SU-DHL-6 (cell line): ENCODE data around the gene PELI1.

ENCODE experiments used
- H2AFZ ChIP-seq: fragments of 200-600 bp; sonication (generic); 2 replicates; pipeline ENCODE4 v1.6.1; 2014; ENCODE audit warnings: low read depth, mild to moderate bottlenecking, moderate library complexity, mixed read lengths, antibody characterized with exemption, low read length; ENCODE audit not compliant: severe bottlenecking
- H3F3A ChIP-seq: fragments of 200-600 bp; shearing (Covaris generic); 2 replicates; pipeline ENCODE4 v1.6.0; 2016; ENCODE audit warnings: antibody characterized with exemption, mild to moderate bottlenecking; ENCODE audit not compliant: insufficient read depth
- H3K27ac ChIP-seq: fragments of 200-600 bp; sonication (generic); 2 replicates; pipeline ENCODE4 v1.5.1; 2016; ENCODE audit warnings: low read depth, mild to moderate bottlenecking, low read length, moderate library complexity, mixed read lengths
- H3K27me3 ChIP-seq: fragments of 200-600 bp; sonication (generic), shearing (Covaris generic); 2 replicates; pipeline ENCODE4 v1.6.0; 2014; ENCODE audit warnings: mild to moderate bottlenecking, low read length
- H3K36me3 ChIP-seq: fragments of 200-600 bp; sonication (generic); 2 replicates; pipeline ENCODE4 v1.6.1; 2014; ENCODE audit warnings: mild to moderate bottlenecking, low read length, mixed read lengths
- H3K4me2 ChIP-seq: fragments of 300-600, 200-600 bp; shearing (Covaris generic), sonication (generic); 2 replicates; pipeline ENCODE4 v1.6.0; 2014; ENCODE audit warnings: low read length, low read depth, mild to moderate bottlenecking; ENCODE audit not compliant: poor library complexity, severe bottlenecking
- H3K4me3 ChIP-seq: fragments of 200-600 bp; sonication (generic); 2 replicates; pipeline ENCODE4 v1.5.1; 2014; ENCODE audit warnings: antibody characterized with exemption, low read length, mild to moderate bottlenecking, mixed read lengths; ENCODE audit not compliant: insufficient read depth, poor library complexity, severe bottlenecking
- H3K79me2 ChIP-seq: fragments of 200-600 bp; sonication (generic); 2 replicates; pipeline ENCODE4 v1.6.1; 2014; ENCODE audit warnings: mild to moderate bottlenecking, low read length, moderate library complexity; ENCODE audit not compliant: insufficient read depth
- H3K9ac ChIP-seq: fragments of 200-600 bp; sonication (generic); 2 replicates; pipeline ENCODE4 v1.7.0; 2014; ENCODE audit warnings: mild to moderate bottlenecking, low read length
- H3K9me2 ChIP-seq: fragments of 200-600 bp; sonication (generic); replicated peaks from 2 replicates; pipeline ENCODE4 v1.6.1; 2014; ENCODE audit warnings: low read length; ENCODE audit not compliant: insufficient read depth
- H3K9me3 ChIP-seq: fragments of 200-600 bp; sonication (generic); 2 replicates; pipeline ENCODE4 v1.6.1; 2014; ENCODE audit warnings: low read length, mixed read lengths; ENCODE audit not compliant: insufficient read depth
- H4K20me1 ChIP-seq: fragments of 200-600 bp; sonication (generic); 2 replicates; pipeline ENCODE4 v1.6.1; 2014; ENCODE audit warnings: low read depth, mild to moderate bottlenecking, antibody characterized with exemption, low read length, moderate library complexity, mixed read lengths
- CTCF ChIP-seq: fragments of 200-600 bp; sonication (generic); IDR thresholded peaks from one replicate; pipeline ENCODE4 v1.5.1; 2017; ENCODE audit warnings: antibody characterized with exemption, mild to moderate bottlenecking, low read length, moderate library complexity; ENCODE audit not compliant: insufficient read depth, poor library complexity, severe bottlenecking
- EZH2phosphoT487 ChIP-seq: fragments of 200-600 bp; sonication (generic), shearing (Covaris generic); conservative IDR thresholded peaks from 2 replicates; pipeline ENCODE4 v1.6.1; 2018; ENCODE audit warnings: mild to moderate bottlenecking, antibody characterized with exemption, low read length, moderate library complexity, mixed read lengths

Gene PELI1

GRCh38 chr2:64192125-64192479 lies 47.9 kb upstream of the PELI1 start:
- Histone ChIP-seq H3K36me3 (peaks cover 3% of the 10 kb centered on the region; the same call in 1 of the 2 replicates), H4K20me1 (no peaks in the 10 kb centered on the region), H3K79me2 (no peaks in the 10 kb centered on the region), H3K9me2 (no peaks in the 10 kb centered on the region), H3K27ac (no peak overlapping the region), H2AFZ (no peak overlapping the region), H3F3A (no peaks in the 10 kb centered on the region), H3K9me3 (no peaks in the 10 kb centered on the region), H3K27me3 (no peaks in the 10 kb centered on the region), H3K9ac (no peak overlapping the region), H3K4me2 (no peak overlapping the region), H3K4me3 (no peak overlapping the region)
- TF ChIP-seq EZH2phosphoT487, result no peak

GRCh38 chr2:64189586-64189985 lies 45.4 kb upstream of the PELI1 start:
- Histone ChIP-seq H4K20me1 (no peaks in the 10 kb centered on the region), H2AFZ (no peak overlapping the region), H3K36me3 (no peaks in the 10 kb centered on the region), H3K79me2 (no peaks in the 10 kb centered on the region), H3K9me2 (no peaks in the 10 kb centered on the region), H3K4me2 (no peak overlapping the region), H3K27me3 (no peaks in the 10 kb centered on the region), H3K9ac (no peak overlapping the region), H3K4me3 (no peak overlapping the region), H3F3A (no peaks in the 10 kb centered on the region), H3K27ac (no peak overlapping the region), H3K9me3 (no peaks in the 10 kb centered on the region)
- no peak for TF ChIP-seq CTCF
- no peak for TF ChIP-seq EZH2phosphoT487

GRCh38 chr2:64189167-64189566 lies 44.9 kb upstream of the PELI1 start:
- Histone ChIP-seq H3K9ac (no peak overlapping the region), H4K20me1 (no peaks in the 10 kb centered on the region), H3K4me3 (no peak overlapping the region), H2AFZ (no peak overlapping the region), H3K9me3 (no peaks in the 10 kb centered on the region), H3K27ac (no peak overlapping the region), H3K36me3 (no peaks in the 10 kb centered on the region), H3K79me2 (no peaks in the 10 kb centered on the region), H3K9me2 (no peaks in the 10 kb centered on the region), H3K4me2 (no peak overlapping the region), H3K27me3 (no peaks in the 10 kb centered on the region), H3F3A (no peaks in the 10 kb centered on the region)
- TF ChIP-seq EZH2phosphoT487 (no peak), CTCF (no peak)

- no peak overlapping the region for H3K4me2 ChIP-seq
- H3K9ac ChIP-seq, result no peak overlapping the region
- no peaks in the 10 kb centered on the region for H3K27me3 ChIP-seq
- no peaks in the 10 kb centered on the region for H3F3A ChIP-seq
- H3K27ac ChIP-seq, result no peak overlapping the region
- H3K9me3 ChIP-seq, result no peaks in the 10 kb centered on the region
- H3K79me2 ChIP-seq, result no peaks in the 10 kb centered on the region
- H3K36me3 ChIP-seq, result 0 out of 2 replicates have a peak, but pooled peaks cover 7% of the 10 kb centered on the region
- H4K20me1 ChIP-seq, result no peaks in the 10 kb centered on the region
- no peak overlapping the region for H2AFZ ChIP-seq
- TF ChIP-seq EZH2phosphoT487, result no peak
- TF ChIP-seq CTCF, result no peak
- no peaks in the 10 kb centered on the region for H3K9me2 ChIP-seq
- no peak overlapping the region for H3K4me3 ChIP-seq
Measured at GRCh38 chr2:64186699-64187605, 42.7 kb upstream of the PELI1 start.
